Fibroblast of the aortic adventitia (primary cell): ENCODE data around the gene SPEF2. TPM values are rescaled to one million over a fixed set of nuclear protein-coding genes. Genes with fewer than 3 reads are reported as not detected.
A peak's percentile ranks its signal among the peaks of the same experiment; 100 is the strongest.

Source experiments
- DNase-seq: peaks from one replicate; pipeline ENCODE4 v3.0.0-alpha.2; 2010; ENCODE audit warnings: low read depth
- H3K4me3 ChIP-seq: 2 replicates; pipeline ENCODE4 v1.5.1; 2011; ENCODE audit warnings: low read depth, mild to moderate bottlenecking, control low read depth, low read length, moderate library complexity
- total RNA-seq: library from RNA; depleted of rRNA; stranded (reverse); fragments of >200 nt; gene quantifications from 2 replicates; pipeline ENCODE4 v1.2.3, GENCODE V29; 2012; ENCODE audit warnings: low replicate concordance
- TF ChIP-seq, protein P1 (sequence below): IDR thresholded peaks from 2 replicates; pipeline ENCODE4 v1.5.1; 2011; ENCODE audit warnings: mild to moderate bottlenecking, low read length, control low read depth, inconsistent platforms; ENCODE audit not compliant: insufficient read depth

SPEF2 gene
- total RNA-seq, 1 donor, result 5.7 TPM

DNA sequence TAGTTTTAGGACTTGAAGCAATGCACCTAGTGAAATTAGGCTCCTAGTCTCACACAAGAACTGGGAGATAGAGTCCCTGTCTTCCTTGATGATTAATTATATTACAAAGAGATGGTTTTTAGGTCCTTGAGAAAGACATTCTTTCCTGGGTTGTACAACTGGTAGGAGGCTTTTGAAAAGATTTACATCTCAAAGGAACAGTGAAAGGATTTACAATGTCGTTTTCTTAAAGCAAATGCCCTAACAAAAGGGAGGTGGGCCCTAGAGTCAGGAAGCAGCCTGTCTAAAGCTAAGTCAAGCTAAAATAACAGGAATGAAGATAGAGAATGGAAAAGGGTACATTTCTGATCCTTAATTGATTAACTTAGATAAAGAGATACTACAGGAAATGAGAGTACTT, 136.8 kb downstream of the SPEF2 start:
- TF ChIP-seq, protein P1, sequence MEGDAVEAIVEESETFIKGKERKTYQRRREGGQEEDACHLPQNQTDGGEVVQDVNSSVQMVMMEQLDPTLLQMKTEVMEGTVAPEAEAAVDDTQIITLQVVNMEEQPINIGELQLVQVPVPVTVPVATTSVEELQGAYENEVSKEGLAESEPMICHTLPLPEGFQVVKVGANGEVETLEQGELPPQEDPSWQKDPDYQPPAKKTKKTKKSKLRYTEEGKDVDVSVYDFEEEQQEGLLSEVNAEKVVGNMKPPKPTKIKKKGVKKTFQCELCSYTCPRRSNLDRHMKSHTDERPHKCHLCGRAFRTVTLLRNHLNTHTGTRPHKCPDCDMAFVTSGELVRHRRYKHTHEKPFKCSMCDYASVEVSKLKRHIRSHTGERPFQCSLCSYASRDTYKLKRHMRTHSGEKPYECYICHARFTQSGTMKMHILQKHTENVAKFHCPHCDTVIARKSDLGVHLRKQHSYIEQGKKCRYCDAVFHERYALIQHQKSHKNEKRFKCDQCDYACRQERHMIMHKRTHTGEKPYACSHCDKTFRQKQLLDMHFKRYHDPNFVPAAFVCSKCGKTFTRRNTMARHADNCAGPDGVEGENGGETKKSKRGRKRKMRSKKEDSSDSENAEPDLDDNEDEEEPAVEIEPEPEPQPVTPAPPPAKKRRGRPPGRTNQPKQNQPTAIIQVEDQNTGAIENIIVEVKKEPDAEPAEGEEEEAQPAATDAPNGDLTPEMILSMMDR, result no peak
- DNase-seq, result no peak
- no peak overlapping the region for H3K4me3 ChIP-seq

- H3K4me3 ChIP-seq, result no peak overlapping the region
- no peak for DNase-seq
- TF ChIP-seq, protein P1, result no peak
These were observed 138.3 kb downstream of the SPEF2 start for GRCh38 chr5:35755966-35756365.

- no peak overlapping the region for H3K4me3 ChIP-seq
- no peak for DNase-seq
- TF ChIP-seq, protein P1, result no peak
These were observed 140.6 kb downstream of the SPEF2 start for GRCh38 chr5:35758151-35758724.

DNA sequence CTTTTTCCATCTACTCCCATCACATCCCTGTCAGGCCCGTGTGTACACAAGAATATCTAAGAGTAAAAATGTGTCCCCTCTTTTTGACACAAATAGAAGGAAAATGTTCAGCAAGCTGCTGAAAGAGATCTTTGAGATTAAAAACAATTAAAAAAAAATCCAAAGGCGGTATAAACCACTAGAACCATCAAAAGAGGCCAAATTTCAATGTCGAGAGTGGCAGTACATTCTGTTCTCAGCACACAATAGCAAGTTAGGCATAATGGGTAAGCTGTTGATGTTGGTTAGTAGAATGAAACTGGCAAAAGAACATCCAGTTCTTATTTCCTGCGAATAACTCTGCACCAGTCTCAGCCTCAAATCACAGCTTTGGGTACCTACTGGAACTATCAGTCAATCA, 143.9 kb downstream of the SPEF2 start:
- TF ChIP-seq, protein P1, result no peak
- DNase-seq, result no peak
- H3K4me3 ChIP-seq, result no peak overlapping the region

- no peak for DNase-seq
- TF ChIP-seq, protein P1, result no peak
- no peak overlapping the region for H3K4me3 ChIP-seq
These were observed 144.7 kb downstream of the SPEF2 start for GRCh38 chr5:35762368-35762767.

DNA sequence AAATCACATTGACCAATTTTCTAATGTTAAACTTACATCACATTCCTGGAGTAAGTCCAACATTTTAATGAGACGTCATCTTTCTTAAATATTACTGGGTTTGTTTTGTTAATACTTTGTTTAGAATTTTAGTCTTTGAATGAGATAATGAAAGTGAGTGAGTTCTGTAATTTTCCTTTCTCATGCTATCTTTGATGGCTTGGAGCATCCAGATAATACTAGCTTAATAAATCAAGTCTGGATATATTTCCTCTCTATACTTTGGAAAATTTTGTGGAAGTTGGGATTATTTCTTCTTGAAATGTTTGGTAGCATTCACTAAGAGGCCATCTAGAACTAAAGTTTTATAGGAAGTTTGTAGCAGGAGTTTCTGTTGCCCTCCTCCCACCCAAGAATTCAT, 148.3 kb downstream of the SPEF2 start:
- DNase-seq, result no peak
- TF ChIP-seq, protein P1, result no peak
- no peak overlapping the region for H3K4me3 ChIP-seq

- H3K4me3 ChIP-seq, result no peak overlapping the region
- DNase-seq, result peak; percentile 28
- TF ChIP-seq, protein P1, result no peak
These were observed 153.6 kb downstream of the SPEF2 start for GRCh38 chr5:35771300-35771699.
